OCI-LY7 (cell line): ENCODE data around the gene STAMBPL1. TPM values are rescaled to one million over a fixed set of nuclear protein-coding genes. Genes with fewer than 3 reads are reported as not detected.
A peak's percentile ranks its signal among the peaks of the same experiment; 100 is the strongest.

Experiments
- BruUV-seq: library from RNA; stranded (reverse); fragments of 400-500 nt; replicated peaks from 2 replicates; lab custom pipeline; 2021; lab: Mats Ljungman, UMichigan
- CTCF ChIA-PET: fragments of 300-600 bp; sonication (Branson Sonifier 250); formaldehyde crosslinking; loops from one replicate; lab custom pipeline; 2022; ENCODE audit warnings: antibody characterized with exemption; ENCODE audit not compliant: unreplicated experiment; lab: Charles Lee
- POLR2A ChIA-PET: fragments of 300-600 bp; sonication (Branson Sonifier 250); formaldehyde crosslinking; loops from one replicate; lab custom pipeline; 2022; ENCODE audit warnings: antibody characterized with exemption; lab: Charles Lee
- DNase-seq: peaks from one replicate; pipeline ENCODE4 v3.0.0-alpha.2; 2015; ENCODE audit warnings: low spot score
- H2AFZ ChIP-seq: fragments of 200-600 bp; sonication (generic), shearing (Covaris generic); 2 replicates; pipeline ENCODE4 v1.6.1; 2014; ENCODE audit warnings: mild to moderate bottlenecking, antibody characterized with exemption, low read length, moderate library complexity
- H3K27ac ChIP-seq: fragments of 200-600 bp; sonication (generic); 2 replicates; pipeline ENCODE4 v1.5.1; 2014; ENCODE audit warnings: mixed run types, low read depth, mild to moderate bottlenecking, moderate library complexity, low read length, inconsistent platforms; ENCODE audit not compliant: poor library complexity, severe bottlenecking
- H3K36me3 ChIP-seq: fragments of 200-600 bp; sonication (generic); 2 replicates; pipeline ENCODE4 v1.6.1; 2014; ENCODE audit warnings: mild to moderate bottlenecking, antibody characterized with exemption, low read length, moderate library complexity, mixed read lengths; ENCODE audit not compliant: insufficient read depth
- H3K4me1 ChIP-seq: fragments of 200-600 bp; sonication (generic); 2 replicates; pipeline ENCODE4 v1.5.1; 2014; ENCODE audit warnings: mild to moderate bottlenecking, low read length; ENCODE audit not compliant: insufficient read depth, poor library complexity, severe bottlenecking
- H3K4me2 ChIP-seq: fragments of 200-600 bp; sonication (generic); 2 replicates; pipeline ENCODE4 v1.6.1; 2014; ENCODE audit warnings: mild to moderate bottlenecking, low read length
- H3K4me3 ChIP-seq: fragments of 200-600 bp; sonication (generic); 2 replicates; pipeline ENCODE4 v1.5.1; 2014; ENCODE audit warnings: mild to moderate bottlenecking, low read depth, low read length; ENCODE audit not compliant: poor library complexity, severe bottlenecking
- H3K79me2 ChIP-seq: fragments of 200-600 bp; sonication (generic); 2 replicates; pipeline ENCODE4 v1.6.1; 2016; ENCODE audit warnings: low read depth, mild to moderate bottlenecking, low read length, moderate library complexity, mixed read lengths; ENCODE audit not compliant: insufficient read depth
- H3K9me2 ChIP-seq: fragments of 200-600 bp; sonication (generic); 2 replicates; pipeline ENCODE4 v1.6.1; 2016; ENCODE audit warnings: mild to moderate bottlenecking, low read length, mixed read lengths; ENCODE audit not compliant: insufficient read depth
- H3K9me3 ChIP-seq: fragments of 200-600 bp; sonication (generic); 2 replicates; pipeline ENCODE4 v1.6.1; 2014; ENCODE audit warnings: mild to moderate bottlenecking, mixed run types, low read length, mixed read lengths
- H4K20me1 ChIP-seq: fragments of 200-600 bp; sonication (generic); 2 replicates; pipeline ENCODE4 v1.6.1; 2014; ENCODE audit warnings: mild to moderate bottlenecking, antibody characterized with exemption, low read length, moderate library complexity, mixed read lengths; ENCODE audit not compliant: insufficient read depth
- CTCF ChIP-seq: fragments of 200-600 bp; sonication (generic); conservative IDR thresholded peaks from 2 replicates; pipeline ENCODE4 v1.5.1; 2014; ENCODE audit warnings: mild to moderate bottlenecking, antibody characterized with exemption, low read length, moderate library complexity, mixed read lengths
- EZH2phosphoT487 ChIP-seq: fragments of 200-600 bp; sonication (generic); IDR thresholded peaks from 2 replicates; pipeline ENCODE4 v1.6.1; 2018; ENCODE audit warnings: low read depth, borderline replicate concordance, mild to moderate bottlenecking, mixed run types, antibody characterized with exemption, low read length, moderate library complexity, mixed read lengths
- intact Hi-C: fragments of 100-400 bp; cut with micrococcal nuclease; formaldehyde crosslinking; loops from one replicate; pipeline ENCODE4 v1.10.0; 2022; ENCODE audit not compliant: unreplicated experiment
- total RNA-seq, 2 experiments: library from RNA; depleted of rRNA in 1 of 2; stranded (reverse); fragments of >200 nt in 1 of 2; shearing (Covaris generic) in 1 of 2; gene quantifications; 2 replicates each; pipeline ENCODE4 v1.2.3, GENCODE V29; 2014 to 2022

Gene STAMBPL1
- total RNA-seq, 2 experiments from 2014 or later, result 44.4 to 47.2 TPM

GRCh38 chr10:88886557-88886956 is 6.5 kb downstream of the STAMBPL1 start:
- intact Hi-C loops, result loop anchor here (5.0 to 10.0 kb wide), 3 partner anchors 772 to 1792 kb away; partner anchors contain the start of genes GLUD1 and SHLD2
- BruUV-seq, result no TSS peak
- peak; percentile 78 for DNase-seq
- Histone ChIP-seq H3K4me1 (peaks cover 94% of the 10 kb centered on the region), H3K9me3 (no peaks in the 10 kb centered on the region), H3K9me2 (no peaks in the 10 kb centered on the region), H3K79me2 (peaks cover 100% of the 10 kb centered on the region), H3K27ac (peak overlapping the region; percentile 93), H4K20me1 (no peaks in the 10 kb centered on the region; the same call in 1 of the 2 replicates), H2AFZ (no peak overlapping the region), H3K4me2 (peak overlapping the region; percentile 92), H3K4me3 (peak overlapping the region; percentile 80), H3K36me3 (0 out of 2 replicates have a peak, but pooled peaks cover 6% of the 10 kb centered on the region)
- TF ChIP-seq EZH2phosphoT487, result no peak
- no peak for TF ChIP-seq CTCF
- CTCF ChIA-PET, result interaction anchor here (1.0 kb wide), 1 partner anchor 14 kb away, joined by 5 read pairs; no protein-coding TSS in a partner anchor
- POLR2A ChIA-PET, result interaction anchor here (0.6 to 17.8 kb wide), 6 partner anchors 9 to 519 kb away, joined by 3 to 201 read pairs (median 13); partner anchors contain the start of gene FAS

DNA sequence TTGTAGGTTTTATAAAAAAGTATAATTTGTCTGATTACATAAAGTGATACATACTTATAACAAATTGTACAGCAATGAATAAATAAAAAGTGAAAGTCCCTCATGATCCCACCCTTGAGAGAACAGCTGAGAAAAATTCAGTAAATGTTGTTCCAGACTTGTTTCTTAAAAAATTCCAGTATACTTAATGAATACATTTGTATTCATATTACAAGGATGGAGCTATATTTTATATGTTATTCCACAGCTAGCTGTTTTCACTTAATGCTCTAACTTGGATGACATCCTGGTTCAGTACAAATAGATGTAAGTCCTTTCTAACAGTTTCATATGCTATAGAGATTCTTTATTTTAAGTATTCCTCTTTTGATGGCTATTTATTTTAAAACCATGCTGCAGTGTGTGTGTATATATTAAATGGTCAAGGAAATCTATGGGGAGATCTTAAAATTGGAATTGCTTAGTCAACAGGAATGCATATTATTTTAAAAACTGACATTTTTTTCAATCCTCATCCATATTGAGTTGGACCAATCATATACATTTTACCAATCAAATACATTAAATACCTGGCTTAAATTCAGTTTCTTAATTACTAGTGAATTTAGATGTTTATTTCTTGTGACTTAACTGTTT is 8.9 kb downstream of the STAMBPL1 start:
- H4K20me1 ChIP-seq, result no peaks in the 10 kb centered on the region; the same call in 1 of the 2 replicates
- intact Hi-C loops, result loop anchor here (5.0 to 10.0 kb wide), 3 partner anchors 774 to 1794 kb away; partner anchors contain the start of genes GLUD1 and SHLD2
- H2AFZ ChIP-seq, result no peak overlapping the region
- peaks cover 93% of the 10 kb centered on the region for H3K79me2 ChIP-seq
- H3K4me2 ChIP-seq, result peak overlapping the region; percentile 92
- ChIA-PET CTCF (interaction anchor here (0.6 to 1.0 kb wide), 4 partner anchors 10 to 45 kb away, joined by 3 read pairs; no protein-coding TSS in a partner anchor), POLR2A (interaction anchor here (1.2 to 17.8 kb wide), 5 partner anchors 10 to 1027 kb away, joined by 3 to 201 read pairs (median 15); partner anchors contain the start of genes FAS and STAMBPL1)
- no peak for DNase-seq
- no TSS peak for BruUV-seq
- peaks cover 17% of the 10 kb centered on the region; the same call in 1 of the 2 replicates for H3K36me3 ChIP-seq
- H3K4me3 ChIP-seq, result peak overlapping the region; percentile 80
- H3K9me3 ChIP-seq, result no peaks in the 10 kb centered on the region
- peak overlapping the region; percentile 93 for H3K27ac ChIP-seq
- no peak for TF ChIP-seq CTCF
- no peak for TF ChIP-seq EZH2phosphoT487
- H3K9me2 ChIP-seq, result no peaks in the 10 kb centered on the region
- H3K4me1 ChIP-seq, result peaks cover 87% of the 10 kb centered on the region
